ENCODE results near the gene BRI3BP.

DNA sequence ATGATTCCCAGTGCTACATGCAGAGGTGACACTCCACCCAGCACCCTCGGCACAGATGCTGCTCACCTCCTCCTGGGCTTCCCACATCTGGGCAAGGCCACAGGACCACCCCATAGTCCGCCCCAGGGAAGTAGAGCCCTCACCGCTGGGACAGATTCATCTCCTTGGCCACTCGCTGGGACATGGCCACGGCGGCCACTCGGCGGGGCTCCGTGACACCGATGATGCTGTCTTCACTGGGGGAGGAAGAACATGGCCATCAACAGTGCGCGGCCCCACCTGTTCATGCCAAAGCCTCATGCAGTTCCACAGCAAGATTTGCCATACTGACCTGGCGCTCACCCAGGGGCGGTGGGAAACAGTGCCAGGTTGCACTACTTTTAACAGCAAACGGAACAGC, 18.2 kb upstream of the BRI3BP start:
- no peak for TF ChIP-seq POLR2A (IDR thresholded peaks at IDR 0.05)
- no peak for TF ChIP-seq POLR2AphosphoS5 (IDR thresholded peaks at IDR 0.05; ENCODE audit: insufficient read depth in 1 of 2, low read depth in 1 of 2)
- no peak for TF ChIP-seq CTCF (IDR thresholded peaks at IDR 0.05)
